Measurements from ENCODE around the gene CYS1.

CYS1 gene

GRCh38 chr2:10124538-10125045 is 44.4 kb upstream of the CYS1 start:
- Histone ChIP-seq H3K4me3 (ENCODE audit: low read depth in 1 of 2, low read length in 1 of 2) (peak overlapping the region; percentile 75 to 91), H3K9me3 (no peaks in the 10 kb centered on the region), H3K4me1 (ENCODE audit: control insufficient read depth in 1 of 2, insufficient read depth in 1 of 2, low read depth in 1 of 2, low read length in 1 of 2) (peaks cover 51 to 68% of the 10 kb centered on the region in 2 experiments), H3K36me3 (no peaks in the 10 kb centered on the region), H3K27me3 (no peaks in the 10 kb centered on the region), H3K27ac (peak overlapping the region; percentile 87)
- TF ChIP-seq CTCF (IDR thresholded peaks at IDR 0.05) = peak; percentile 71

DNA sequence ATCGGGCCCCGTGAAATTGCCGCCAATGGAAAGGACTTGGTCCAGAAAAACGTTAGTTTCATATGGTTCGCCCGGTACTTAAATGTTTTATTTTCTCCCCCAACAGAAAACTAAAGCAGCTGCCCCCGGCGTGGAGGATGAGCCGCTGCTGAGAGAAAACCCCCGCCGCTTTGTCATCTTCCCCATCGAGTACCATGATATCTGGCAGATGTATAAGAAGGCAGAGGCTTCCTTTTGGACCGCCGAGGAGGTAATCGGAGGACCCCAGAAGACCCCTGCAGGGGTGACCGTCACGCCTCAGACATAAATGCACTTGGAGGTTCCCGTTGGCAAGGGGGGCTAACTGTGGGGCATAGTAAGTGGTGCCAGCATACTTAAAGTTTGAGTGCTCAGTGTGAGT is 43.1 kb upstream of the CYS1 start:
- H3K36me3 ChIP-seq = no peaks in the 10 kb centered on the region
- H3K4me1 ChIP-seq (ENCODE audit: control insufficient read depth in 1 of 2, insufficient read depth in 1 of 2, low read depth in 1 of 2, low read length in 1 of 2) = peaks cover 64 to 79% of the 10 kb centered on the region in 2 experiments
- no peak for TF ChIP-seq CTCF (IDR thresholded peaks at IDR 0.05)
- no peaks in the 10 kb centered on the region for H3K27me3 ChIP-seq
- H3K9me3 ChIP-seq = no peaks in the 10 kb centered on the region
- H3K27ac ChIP-seq = peak overlapping the region; percentile 87
- peak overlapping the region; percentile 75 to 91 for H3K4me3 ChIP-seq (ENCODE audit: low read depth in 1 of 2, low read length in 1 of 2)

DNA sequence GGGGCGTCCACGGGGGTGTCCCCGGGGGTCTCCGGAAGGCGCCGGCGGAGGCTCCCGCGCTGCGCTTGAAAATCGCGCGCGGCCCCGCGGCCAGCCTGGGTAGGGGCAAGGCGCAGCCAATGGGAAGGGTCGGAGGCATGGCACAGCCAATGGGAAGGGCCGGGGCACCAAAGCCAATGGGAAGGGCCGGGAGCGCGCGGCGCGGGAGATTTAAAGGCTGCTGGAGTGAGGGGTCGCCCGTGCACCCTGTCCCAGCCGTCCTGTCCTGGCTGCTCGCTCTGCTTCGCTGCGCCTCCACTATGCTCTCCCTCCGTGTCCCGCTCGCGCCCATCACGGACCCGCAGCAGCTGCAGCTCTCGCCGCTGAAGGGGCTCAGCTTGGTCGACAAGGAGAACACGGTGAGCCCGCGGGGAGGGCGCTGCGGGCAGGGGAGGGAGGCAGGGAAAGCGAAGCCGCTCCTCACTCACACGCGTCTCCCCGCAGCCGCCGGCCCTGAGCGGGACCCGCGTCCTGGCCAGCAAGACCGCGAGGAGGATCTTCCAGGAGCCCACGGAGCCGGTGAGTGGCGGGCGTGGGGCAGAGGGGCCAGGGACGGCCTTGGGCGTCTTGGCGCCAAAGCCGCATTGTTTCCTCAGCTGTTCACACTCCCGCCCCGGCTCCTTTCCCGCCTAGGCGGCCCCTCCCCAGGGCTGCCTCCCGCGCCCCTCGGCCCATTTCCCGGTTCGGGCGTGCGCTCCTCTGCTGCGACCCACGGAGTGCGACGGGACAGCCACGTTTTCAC is 42.5 kb upstream of the CYS1 start, which contains the start of gene RRM2:
TSS of gene RRM2 (plus strand) at position 240 of the 781 bp plus-strand sequence. CDS start at position 300, 60 bp downstream.
- H3K27ac ChIP-seq = peak within 1 kb of the TSS; percentile 87
- no peaks in the 10 kb centered on the region for H3K36me3 ChIP-seq
- H3K4me3 ChIP-seq (ENCODE audit: low read depth in 1 of 2, low read length in 1 of 2) = peak within 1 kb of the TSS; percentile 75 to 91
- no peaks in the 10 kb centered on the region for H3K27me3 ChIP-seq
- peak; percentile 39 for TF ChIP-seq CTCF (IDR thresholded peaks at IDR 0.05)
- H3K4me1 ChIP-seq (ENCODE audit: control insufficient read depth in 1 of 2, insufficient read depth in 1 of 2, low read depth in 1 of 2, low read length in 1 of 2) = peaks cover 70 to 85% of the 10 kb centered on the region in 2 experiments
- H3K9me3 ChIP-seq = no peaks in the 10 kb centered on the region

GRCh38 chr2:10120877-10121574 is 40.8 kb upstream of the CYS1 start:
- Histone ChIP-seq H3K36me3 (no peaks in the 10 kb centered on the region), H3K27me3 (no peaks in the 10 kb centered on the region), H3K9me3 (no peaks in the 10 kb centered on the region), H3K4me1 (ENCODE audit: control insufficient read depth in 1 of 2, insufficient read depth in 1 of 2, low read depth in 1 of 2, low read length in 1 of 2) (peaks cover 86 to 96% of the 10 kb centered on the region in 2 experiments), H3K4me3 (ENCODE audit: low read depth in 1 of 2, low read length in 1 of 2) (peak overlapping the region; percentile 89 to 91), H3K27ac (peak overlapping the region; percentile 87)
- no peak for TF ChIP-seq CTCF (IDR thresholded peaks at IDR 0.05)

DNA sequence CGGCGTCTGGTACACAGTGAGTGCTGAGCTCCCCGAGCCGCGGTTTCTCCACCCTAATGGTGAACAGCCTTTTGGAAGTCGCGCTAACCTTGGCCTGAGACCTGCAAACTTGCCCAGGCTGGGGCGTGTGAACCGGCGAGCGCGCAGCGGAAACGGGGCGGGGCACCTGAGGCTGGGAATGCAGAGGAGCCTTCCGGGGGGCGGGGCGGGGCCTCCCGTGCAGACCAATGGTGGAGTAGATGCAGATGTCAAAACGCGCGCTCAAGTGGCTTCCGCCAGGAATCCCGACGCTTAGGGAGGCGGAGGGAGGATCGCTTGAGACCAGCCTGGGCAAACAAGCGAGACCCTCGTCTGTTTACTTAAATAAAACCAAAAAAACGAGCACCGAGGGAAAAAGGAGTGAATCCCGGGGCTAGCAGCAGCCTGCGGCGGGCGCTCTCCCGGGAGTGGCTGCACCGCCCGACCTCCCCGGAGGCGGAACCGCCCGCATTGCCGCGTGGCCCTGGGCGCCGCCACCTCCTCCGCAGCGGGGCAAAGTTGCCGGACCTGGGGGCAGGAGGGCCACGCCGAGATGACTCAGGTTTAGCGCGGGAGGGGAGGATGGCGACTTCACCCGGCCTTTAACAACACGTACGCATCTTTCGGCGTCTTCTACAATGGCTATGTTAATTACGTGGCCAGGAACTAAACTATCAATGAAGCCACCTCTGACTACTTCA is 40.1 kb upstream of the CYS1 start:
- Histone ChIP-seq H3K27ac (peak overlapping the region; percentile 87), H3K4me3 (ENCODE audit: low read depth in 1 of 2, low read length in 1 of 2) (peak overlapping the region; percentile 89 to 91), H3K36me3 (no peaks in the 10 kb centered on the region), H3K27me3 (no peaks in the 10 kb centered on the region), H3K9me3 (no peaks in the 10 kb centered on the region), H3K4me1 (ENCODE audit: control insufficient read depth in 1 of 2, insufficient read depth in 1 of 2, low read depth in 1 of 2, low read length in 1 of 2) (peaks cover 93 to 98% of the 10 kb centered on the region in 2 experiments)
- TF ChIP-seq CTCF (IDR thresholded peaks at IDR 0.05) = peak; percentile 41
